ENCODE measurements around the gene TWSG1. TPM values are rescaled to one million over a fixed set of nuclear protein-coding genes. Genes with fewer than 3 reads are reported as not detected.

Gene TWSG1
- 92.5 and 97.5 TPM in 2 replicates for total RNA-seq (2014; rRNA removed; shearing (Covaris generic))

DNA sequence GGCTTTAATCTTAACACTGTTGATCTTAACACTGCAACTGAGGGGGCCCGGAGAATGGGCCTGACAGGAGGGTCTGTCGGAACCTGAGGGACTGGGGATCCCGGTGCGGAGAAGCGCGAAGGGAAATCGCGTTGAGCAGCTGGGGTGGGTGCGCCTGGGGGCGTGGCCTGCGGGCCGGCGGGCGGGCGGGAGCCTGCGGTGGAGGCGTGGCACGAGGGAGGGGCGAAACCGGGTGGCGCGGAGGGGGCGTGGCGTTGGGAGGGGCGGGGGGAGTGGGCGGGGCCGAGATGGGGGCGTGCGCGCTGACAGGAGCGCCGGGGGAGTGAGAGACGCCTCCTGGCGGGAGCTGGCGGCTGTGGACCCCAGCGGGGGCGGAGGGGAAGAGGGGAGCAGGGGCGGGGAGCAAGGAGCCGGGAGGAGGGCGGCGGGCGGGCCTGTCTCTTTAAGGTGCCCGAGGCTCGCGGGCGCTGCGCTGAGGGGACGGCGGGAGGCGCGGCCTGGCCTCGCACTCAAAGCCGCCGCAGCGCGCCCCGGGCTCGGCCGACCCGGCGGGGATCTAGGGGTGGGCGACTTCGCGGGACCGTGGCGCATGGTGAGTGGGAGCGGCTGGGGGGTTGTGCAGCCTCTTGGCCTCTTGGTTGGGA lies at the start of gene TWSG1:
TWSG1 (plus strand) TSS at position 445 of the 644 bp plus-strand sequence. CDS start 2,457 bp downstream, outside the sequence.
- DNase-seq (ENCODE audit: low spot score): peak; percentile 90

DNA sequence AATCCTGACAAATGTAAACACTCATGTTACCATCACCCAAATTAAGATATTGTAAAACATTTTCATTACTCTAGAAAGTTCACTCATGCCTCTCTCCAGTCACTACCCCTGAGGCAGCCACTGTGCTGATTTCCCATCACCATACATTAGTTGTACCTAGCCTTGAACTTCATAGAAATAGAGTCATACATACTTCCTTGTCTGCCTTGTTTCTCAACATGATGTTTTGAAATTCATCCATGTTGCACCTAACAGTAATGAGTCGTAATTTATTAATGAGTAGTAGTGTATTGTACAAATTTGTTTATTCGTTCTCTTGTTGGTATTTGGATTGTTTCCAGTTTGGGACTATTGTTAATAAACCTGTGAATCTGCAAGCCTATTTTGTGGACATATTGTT lies 49.0 kb upstream of the TWSG1 start:
- no peak for DNase-seq (ENCODE audit: low spot score)

DNA sequence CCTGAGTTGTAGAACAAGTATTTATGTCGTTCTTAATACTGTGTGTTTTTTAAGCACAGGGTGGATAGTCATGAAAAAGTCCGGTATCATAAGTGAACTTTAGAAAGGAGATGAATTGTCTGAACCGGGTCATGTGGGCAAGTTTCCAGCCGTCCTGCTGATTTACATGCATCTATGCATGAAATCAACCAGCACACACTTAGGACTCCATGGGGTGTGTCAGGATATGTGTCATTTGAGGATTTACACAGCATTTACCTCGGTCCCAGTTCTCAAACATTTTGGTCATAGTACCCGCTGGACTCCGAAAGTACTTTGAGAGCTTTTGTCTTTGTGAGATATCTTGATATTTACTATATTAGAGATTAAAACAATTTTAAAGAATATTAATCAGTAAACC lies 47.5 kb upstream of the TWSG1 start:
- no peak for DNase-seq (ENCODE audit: low spot score)

DNA sequence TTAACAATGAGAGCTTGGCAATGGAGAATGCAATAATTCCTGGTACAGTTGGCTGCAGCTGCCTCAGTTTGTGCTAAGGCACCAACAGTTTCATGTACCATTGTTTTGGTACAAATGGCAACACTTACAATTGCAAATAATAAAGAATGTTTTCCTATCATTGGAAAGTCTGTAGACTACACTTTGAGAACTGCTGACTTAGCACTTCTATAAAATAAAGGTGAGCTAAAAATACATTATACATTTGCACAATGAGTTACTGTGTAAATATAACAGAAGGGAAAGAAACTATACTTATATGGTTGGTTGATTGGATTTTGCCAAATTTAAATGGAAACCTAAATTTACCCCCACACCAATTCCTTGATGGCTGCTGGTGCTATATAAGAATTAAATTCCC lies 44.9 kb upstream of the TWSG1 start:
- no peak for DNase-seq (ENCODE audit: low spot score)

DNA sequence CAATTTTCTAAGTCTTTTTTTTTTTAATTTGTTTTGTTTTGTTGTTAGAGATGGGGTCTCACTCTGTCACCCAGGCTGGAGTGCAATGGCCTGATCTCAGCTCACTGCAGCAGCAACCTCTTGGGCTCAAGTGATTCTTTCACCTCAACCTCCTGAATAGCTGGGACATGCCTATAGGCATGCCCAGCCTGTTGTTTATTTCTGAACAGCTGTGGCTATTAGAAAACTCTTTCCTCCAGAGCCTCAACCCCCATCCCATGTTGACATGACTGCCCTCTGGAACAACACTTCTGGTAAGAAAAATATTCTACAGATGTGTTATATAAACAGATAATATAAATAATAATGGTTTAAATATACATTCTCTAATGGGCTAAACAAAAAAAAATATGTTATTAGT lies 44.4 kb upstream of the TWSG1 start:
- DNase-seq (ENCODE audit: low spot score): no peak

DNA sequence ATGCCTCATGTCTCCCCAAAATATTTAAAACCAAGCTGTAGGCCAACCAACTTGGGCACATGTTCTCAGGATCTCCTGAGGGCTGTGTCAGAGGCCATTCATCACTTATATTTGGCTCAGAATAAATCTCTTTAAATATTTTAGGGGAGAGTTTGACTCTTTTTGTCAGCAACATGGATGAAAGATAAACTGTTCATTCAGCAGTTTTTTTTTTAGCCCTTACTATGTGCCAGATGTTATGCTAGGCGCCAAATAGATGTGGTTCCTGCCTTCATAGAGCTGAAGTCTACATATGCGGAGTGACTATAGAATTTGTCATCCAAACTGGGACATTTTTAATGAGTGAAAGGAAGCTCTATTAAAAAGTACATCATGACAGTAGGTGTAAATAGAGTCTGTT lies 42.5 kb upstream of the TWSG1 start:
- DNase-seq (ENCODE audit: low spot score): no peak

DNA sequence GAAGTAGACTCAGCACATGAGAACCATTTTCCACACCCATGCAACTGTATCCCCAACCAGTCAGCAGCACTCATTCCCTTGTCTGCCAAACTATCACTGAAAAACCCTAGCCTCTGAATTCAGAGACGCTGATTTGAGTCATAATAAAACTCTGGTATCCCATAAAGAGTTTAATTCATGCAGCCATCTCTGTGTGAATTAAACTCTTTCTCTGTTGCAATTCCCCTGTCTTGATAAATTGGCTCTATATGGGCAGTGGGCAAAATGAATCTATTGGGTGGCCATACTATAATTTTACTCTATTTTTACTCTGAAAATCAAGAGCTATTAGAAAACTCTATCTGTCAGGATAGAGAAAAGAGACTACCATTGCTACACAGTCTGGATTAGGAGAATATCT lies 40.6 kb upstream of the TWSG1 start:
- no peak for DNase-seq (ENCODE audit: low spot score)

DNA sequence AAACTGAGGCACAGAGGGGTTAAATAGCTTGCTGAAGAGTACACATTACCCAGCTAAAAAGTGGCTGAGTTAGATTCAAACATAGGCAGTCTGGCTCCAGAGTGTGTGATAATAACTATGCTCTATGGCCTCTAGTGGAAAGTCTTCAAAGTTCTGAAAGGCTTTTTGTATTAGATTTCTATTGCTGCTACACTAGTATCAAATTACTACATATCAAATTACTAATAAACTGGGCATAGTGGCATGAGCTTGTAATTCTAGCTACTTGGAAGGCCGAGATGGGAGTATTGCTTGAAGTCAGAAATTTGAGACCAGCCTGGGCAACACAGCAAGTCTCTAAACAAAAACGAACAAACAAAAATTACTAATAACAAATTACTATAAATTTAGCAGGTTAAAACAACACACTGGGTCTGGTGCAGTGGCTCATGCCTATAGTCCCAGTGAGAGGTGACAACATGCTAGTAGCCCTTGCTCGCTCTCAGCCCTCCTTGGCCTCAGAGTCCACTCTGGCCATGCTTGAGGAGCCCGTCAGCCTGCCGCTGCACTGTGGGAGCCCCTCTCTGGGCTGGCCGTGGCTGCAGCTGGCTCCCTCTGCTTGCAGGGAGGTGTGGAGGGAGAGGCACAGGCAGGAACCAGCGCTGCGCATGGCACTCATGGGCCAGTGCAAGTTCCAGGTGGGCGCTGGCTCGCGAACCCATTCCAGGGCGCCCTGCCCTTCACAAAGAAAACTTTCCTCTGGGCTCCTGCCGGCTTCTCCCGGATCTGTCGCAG lies 38.2 kb upstream of the TWSG1 start:
- DNase-seq (ENCODE audit: low spot score): no peak

DNA sequence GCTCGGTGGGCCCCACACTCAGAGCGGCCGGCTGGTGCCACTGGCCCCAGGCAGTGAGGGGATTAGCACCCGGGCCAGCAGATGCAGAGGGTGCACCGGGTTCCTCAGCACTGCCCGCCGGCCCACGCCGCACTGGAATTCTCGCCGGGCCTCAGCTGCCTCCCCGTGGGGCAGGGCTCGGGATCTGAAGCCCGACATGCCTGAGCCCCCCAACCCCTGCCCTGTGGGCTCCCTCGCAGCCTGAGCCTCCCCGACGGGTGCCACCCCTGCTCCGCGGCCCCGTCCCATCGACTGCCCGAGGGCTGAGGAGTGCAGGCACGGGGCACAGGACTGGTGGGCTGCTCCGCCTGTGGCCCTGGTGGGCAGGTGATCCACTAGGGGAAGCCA lies 37.6 kb upstream of the TWSG1 start:
- no peak for DNase-seq (ENCODE audit: low spot score)

DNA sequence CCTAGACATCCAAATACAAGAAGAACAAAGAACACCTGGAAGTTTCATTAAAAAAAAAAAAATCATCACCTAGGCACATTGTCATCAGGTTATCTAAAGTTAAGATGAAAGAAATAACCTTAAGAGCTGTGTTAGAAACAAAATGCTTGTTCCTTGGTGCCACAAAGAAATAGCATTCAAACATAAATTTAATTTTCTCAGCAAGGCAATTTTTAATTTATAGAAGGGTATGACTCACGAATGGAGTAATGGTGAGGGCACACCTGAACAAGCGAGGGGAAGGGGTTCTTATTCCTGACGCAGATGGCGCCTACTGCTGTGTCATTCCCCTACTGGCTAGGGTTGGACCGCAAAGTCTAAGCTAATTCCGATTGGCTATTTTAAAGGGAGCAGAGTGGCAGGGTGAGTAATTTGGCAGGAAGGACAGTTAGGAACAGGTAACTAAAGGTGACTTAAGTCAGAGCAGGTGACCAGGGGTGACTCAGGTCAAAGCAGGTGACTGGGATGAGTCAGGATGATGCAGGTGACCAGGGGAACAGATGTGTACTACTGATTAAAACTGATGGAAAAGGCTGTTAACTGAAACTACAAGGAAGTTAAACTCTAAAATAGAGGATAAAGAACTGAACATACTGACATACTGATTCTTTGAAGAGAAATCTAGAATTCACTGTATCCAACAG lies 30.0 kb upstream of the TWSG1 start:
- DNase-seq (ENCODE audit: low spot score): no peak

DNA sequence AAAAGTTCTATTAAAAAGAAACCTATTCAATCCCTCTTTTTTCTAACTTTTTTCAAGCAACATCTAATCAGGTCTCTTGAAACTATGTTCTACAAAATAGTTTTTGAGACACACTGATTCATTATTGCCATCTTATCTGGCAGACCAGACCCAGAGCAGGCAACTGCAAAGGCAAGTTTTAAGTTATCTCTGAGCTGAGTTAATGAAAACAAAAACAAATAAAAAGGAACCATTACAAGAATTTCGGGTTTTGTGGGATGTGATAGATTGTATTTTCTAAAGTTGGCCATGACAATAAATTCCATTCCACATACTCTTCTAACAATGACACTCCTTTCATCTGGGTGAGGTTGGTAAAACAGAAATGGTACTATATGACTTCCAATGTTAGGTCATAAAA lies 15.2 kb upstream of the TWSG1 start:
- DNase-seq (ENCODE audit: low spot score): no peak

DNA sequence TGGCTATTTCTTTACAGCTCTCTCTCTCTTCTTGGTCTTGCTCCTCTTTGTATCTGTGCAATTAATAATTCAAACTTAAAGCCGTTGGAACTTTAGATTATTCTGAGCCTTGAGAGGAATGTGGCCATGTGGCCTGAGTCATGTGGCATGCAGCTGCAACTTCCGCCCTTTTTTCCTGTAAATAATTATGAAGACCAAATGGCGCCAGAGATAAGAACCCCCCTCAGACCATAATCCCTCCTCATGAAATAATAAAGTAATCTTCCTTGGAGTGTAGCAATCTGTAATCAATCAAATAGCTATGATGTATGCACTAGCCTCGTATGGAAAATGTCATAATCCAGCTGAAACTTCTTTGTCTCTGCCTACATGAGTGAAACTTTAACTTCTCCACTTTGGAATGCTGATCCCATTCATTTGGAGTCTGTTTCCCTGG lies 13.5 kb upstream of the TWSG1 start:
- DNase-seq (ENCODE audit: low spot score): peak; percentile 47

DNA sequence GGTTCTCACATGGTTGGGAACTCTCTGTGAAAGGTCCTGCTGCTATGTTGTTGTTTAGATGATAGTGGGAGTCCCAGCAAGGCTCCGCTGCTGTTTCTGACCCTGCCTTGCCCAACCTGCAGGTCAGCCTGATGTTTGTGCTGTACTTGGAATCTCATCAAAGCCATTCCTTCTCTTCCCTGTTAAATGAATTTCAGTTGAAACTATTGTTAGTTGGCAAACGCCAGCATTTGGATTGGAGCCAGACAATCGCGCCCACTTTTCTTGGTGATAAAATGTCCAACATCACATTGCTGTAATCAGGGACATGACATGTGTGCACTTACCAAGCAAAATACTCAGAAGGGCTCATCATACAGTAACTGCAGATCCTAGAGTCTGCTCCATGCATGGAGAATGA lies 12.8 kb upstream of the TWSG1 start:
- DNase-seq (ENCODE audit: low spot score): no peak

DNA sequence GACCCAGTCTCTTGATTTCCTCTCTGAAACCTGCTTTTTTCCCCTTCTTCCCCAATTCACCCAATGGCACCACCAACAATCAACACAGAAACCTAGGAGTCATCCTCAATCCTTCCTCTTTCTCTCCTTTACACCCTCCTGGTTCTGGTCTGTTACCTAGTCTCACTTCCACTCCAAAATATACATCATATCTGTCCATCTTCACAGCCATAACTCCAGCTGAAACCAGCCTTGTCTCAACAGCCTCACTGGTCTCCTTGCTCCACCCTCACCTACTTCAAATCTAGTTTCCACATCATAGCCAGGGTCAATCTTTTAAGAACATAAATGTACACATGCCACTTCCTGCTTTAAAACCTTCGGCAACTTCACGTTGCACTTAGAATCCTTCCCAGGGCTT lies 11.8 kb upstream of the TWSG1 start:
- DNase-seq (ENCODE audit: low spot score): no peak

DNA sequence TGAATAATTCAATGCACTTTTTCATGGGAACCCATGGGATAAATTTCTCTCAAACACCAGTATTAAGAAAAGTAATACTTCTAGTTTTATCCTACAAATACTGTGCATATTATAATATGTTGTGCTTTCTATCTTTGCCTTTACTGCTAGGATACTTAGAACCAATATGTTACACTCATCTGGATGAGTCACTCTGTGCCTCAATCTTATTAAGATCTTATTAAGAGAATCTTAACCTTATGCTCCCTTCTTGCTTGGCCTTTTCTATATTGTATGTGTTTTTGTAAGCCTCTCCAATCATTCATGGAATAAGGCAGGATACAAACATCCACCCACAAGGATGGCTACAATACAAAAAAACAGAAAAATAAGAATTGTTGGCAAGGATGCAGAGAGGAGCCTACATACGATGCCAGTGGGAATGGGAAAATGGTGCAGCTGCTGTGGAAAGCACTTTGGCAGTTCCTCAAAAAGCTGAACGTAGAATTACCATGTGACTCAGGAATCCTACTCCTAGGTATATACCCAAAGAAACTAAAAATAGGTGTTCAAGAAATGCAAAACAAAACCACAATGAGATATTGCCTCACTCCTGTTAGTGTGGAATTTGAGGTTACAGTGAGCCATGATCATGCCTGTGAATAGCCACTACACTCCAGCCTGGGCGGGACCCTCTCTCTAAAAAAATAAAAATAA lies 10.7 kb upstream of the TWSG1 start:
- DNase-seq (ENCODE audit: low spot score): peak; percentile 80

DNA sequence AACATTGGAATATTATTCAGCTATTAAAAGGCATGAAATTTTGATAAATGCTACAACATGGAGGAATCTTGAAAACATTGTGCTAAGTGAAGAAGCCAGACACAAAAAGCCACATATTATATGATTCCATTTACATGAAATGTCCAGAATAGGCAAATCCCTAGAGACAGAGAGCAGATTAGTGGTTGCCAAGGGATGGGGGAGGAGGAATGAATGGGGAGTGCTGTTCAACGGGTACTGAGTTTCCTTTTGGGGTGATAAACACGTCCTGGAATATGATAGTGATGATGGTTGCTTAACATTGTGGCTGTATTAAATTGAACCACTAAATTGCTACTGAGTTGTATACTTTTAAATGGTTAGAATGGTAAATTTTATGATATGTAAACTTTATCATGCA lies 8.9 kb upstream of the TWSG1 start:
- no peak for DNase-seq (ENCODE audit: low spot score)

DNA sequence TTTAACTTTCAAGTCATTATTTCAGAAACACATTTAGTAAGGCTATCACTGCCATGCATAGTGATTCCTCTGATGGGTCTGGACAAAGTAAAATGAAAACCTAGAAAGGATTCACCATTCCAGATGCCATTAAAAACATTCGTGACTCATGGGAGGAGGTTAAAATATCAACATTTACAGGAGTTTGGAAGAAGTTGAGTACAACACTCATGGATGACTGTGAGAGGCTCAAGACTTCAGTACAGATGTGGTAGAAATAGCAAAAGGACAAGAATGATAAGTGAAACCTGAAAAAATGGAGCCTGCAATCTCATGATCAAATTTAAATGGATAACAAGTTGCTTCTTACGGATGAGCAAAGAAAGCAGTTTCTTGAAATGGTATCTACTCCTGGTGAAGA lies 5.8 kb upstream of the TWSG1 start:
- DNase-seq (ENCODE audit: low spot score): no peak

DNA sequence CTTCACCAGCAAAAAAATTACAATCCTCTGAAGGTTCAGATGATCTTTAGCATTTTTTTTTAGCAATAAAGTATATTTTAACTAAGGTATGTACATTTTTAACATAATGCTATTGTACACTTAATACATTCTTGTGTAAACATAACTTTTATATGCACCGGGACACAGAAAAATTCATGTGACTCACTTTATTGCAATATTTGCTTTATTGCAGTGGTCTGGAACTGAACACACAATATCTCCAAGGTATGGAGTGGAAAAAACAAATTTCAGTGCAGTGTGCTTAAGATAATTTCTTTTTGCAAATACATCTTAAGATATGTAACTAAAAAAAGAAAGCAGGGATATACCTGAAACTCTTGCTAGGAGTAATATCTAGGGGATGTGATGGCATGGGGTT lies 5.1 kb upstream of the TWSG1 start:
- DNase-seq (ENCODE audit: low spot score): no peak

DNA sequence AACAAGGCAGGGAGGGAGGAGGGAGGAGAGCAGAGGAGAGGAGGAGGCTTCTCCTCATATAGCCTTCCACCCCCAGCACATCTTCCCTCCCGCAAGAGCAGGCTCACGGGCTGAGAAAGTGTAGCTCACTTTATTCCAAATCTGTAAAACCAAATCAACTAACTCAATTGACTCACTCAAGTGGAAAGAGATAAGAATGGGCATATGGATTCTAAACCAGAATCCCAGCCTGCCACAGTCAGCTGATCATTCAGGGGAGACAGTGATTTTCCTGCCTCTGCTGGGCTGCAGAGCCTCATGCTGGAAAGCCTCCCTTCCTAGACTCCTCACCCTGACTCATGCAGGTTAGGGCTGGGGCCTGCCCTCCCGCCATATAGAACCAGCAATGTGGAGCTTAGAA lies 4.2 kb upstream of the TWSG1 start:
- DNase-seq (ENCODE audit: low spot score): no peak

DNA sequence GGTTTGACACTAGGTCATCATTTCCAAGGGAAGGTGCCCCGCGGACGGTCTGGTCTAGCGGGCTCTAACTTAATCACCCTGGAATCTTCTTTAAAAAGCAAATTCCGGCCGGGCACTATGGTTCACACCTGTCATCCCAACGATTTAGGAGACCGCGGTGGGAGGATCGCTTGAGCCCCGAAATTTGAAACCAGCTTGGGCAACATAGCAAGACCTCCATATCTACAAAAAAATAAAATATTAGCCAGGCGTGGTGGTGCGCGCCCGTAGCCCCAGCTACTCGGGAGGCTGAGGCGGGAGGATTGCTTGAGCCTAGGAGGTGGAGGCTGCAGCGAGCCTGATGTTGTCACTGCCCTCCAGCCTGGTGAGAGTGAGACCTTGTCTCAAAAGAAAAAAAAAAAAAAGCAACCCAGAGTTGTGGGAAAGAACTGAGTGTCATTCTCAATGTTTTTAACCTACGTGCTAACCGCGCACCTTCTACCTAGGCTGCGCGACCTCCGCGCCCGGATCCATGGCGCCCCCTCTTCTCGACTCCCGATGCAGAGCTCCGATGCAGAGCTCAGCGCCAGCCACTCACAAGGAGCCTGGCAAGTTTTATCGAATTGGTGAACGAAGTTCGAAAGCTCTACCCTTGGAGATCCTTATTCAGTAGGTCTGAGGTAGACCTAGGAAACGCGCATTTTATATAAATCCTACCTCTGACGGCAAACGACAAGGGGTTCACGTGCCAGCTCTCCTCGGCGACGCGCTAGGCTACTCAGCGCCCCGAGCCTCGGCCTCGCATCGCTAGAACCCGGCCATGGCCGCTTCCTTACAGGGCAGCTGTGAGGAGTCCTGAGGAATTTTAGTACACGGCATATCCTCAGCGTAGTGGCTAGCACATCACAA lies 888 bp upstream of the TWSG1 start:
- DNase-seq (ENCODE audit: low spot score): no peak

DNA sequence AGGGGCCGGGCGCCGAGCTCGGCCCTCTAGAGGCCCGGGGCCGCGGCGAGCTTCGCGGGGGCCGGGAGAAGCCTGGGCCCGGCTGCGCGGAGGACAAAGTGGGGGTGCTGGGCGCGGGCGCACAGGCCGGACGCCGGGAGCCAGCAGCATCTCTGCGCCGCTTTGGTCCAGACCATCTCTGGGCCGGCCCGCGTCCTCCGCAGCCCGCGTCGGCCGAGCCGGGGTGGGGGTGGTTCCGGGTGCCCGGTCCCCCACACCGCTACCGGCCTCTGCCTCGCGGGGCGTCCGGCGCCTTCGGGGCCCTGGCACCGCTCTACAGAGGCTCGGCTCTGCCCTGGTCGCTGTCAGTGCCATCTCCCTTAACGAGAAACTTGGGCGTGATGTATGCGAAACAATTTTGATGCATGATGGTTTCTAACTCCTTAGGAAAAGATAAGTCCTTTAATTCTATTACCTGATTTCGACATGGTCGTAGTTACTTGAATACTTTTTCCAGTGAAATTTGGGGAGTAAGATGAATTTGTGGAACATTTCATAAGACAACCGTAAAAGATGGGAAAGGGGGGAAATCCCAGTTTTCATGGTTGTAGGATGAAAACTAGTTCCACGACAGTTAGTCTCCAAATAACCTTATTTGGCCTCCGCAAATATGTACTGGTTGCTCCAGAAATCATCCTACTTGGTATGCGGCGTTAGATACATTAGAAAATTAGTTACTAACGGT lies 562 bp downstream of the TWSG1 start:
- peak; percentile 30 for DNase-seq (ENCODE audit: low spot score)
